Measurements from ENCODE around the gene COBLL1. TPM values are rescaled to one million over a fixed set of nuclear protein-coding genes. Genes with fewer than 3 reads are reported as not detected.

Gene COBLL1
- polyA plus RNA-seq, 1 donor (not counting 4 experiments of a cell fraction or from before 2014, with no cell fraction given), result 14.9 TPM

- no peaks in the 10 kb centered on the region for H3K4me1 ChIP-seq (ENCODE audit: control insufficient read depth, extremely low read depth, insufficient read depth, low read length)
- H2AFZ ChIP-seq (ENCODE audit: control insufficient read depth, low read length), result no peak overlapping the region
- no peaks in the 10 kb centered on the region for H3K79me2 ChIP-seq (ENCODE audit: control insufficient read depth, insufficient read depth, low read length)
- no peak for FAIRE-seq
- peaks cover 0 to 10% of the 10 kb centered on the region in 2 experiments for H3K36me3 ChIP-seq (ENCODE audit: control insufficient read depth in 2 of 2, extremely low read depth in 1 of 2, insufficient read depth in 2 of 2, low read length in 2 of 2)
- H3K27ac ChIP-seq (ENCODE audit: control insufficient read depth, insufficient read depth, low read length), result no peak overlapping the region
- dilution Hi-C loops (cut with MboI; ENCODE audit: extremely low pct_ligation_motif_present, low sequenced_read_pairs), result no loop called here
- TF ChIP-seq CTCF (optimal IDR thresholded peaks at IDR 0.05 in 1 of 3, IDR thresholded peaks at IDR 0.05 in 1 of 3, conservative IDR thresholded peaks at IDR 0.05 in 1 of 3; ENCODE audit: extremely low read depth in 1 of 3, insufficient read depth in 2 of 3, low read length in 3 of 3) (no peak), EZH2 (IDR thresholded peaks at IDR 0.05; ENCODE audit: low read length) (no peak)
- no peak overlapping the region for H3K4me3 ChIP-seq (ENCODE audit: control insufficient read depth in 2 of 3, extremely low read depth in 1 of 3, insufficient read depth in 2 of 3, low read depth in 1 of 3, low read length in 3 of 3)
- no peak for DNase-seq (ENCODE audit: low read depth, low spot score)
- H3K9ac ChIP-seq (ENCODE audit: control insufficient read depth, extremely low read depth, insufficient read depth, low read length), result no peak overlapping the region
- H3K9me3 ChIP-seq (ENCODE audit: control insufficient read depth, low read depth, low read length), result no peaks in the 10 kb centered on the region
- no peaks in the 10 kb centered on the region for H4K20me1 ChIP-seq (ENCODE audit: control insufficient read depth, extremely low read depth, insufficient read depth, low read length)
- H3K4me2 ChIP-seq (ENCODE audit: control insufficient read depth, extremely low read depth, insufficient read depth, low read depth, low read length), result no peak overlapping the region
- no peaks in the 10 kb centered on the region for H3K9me1 ChIP-seq (ENCODE audit: control insufficient read depth, extremely low read depth, insufficient read depth, low read length)
- H3K27me3 ChIP-seq (ENCODE audit: control insufficient read depth, extremely low read depth, insufficient read depth, low read length), result no peaks in the 10 kb centered on the region
These were observed 145.0 kb downstream of the COBLL1 start for GRCh38 chr2:164696634-164697033.

- TF ChIP-seq EZH2 (IDR thresholded peaks at IDR 0.05; ENCODE audit: low read length), result no peak
- no peak for TF ChIP-seq CTCF (optimal IDR thresholded peaks at IDR 0.05 in 1 of 3, IDR thresholded peaks at IDR 0.05 in 1 of 3, conservative IDR thresholded peaks at IDR 0.05 in 1 of 3; ENCODE audit: extremely low read depth in 1 of 3, insufficient read depth in 2 of 3, low read length in 3 of 3)
- H2AFZ ChIP-seq (ENCODE audit: control insufficient read depth, low read length), result no peak overlapping the region
- dilution Hi-C loops (cut with MboI; ENCODE audit: extremely low pct_ligation_motif_present, low sequenced_read_pairs), result no loop called here
- FAIRE-seq (no peak), DNase-seq (ENCODE audit: low read depth, low spot score) (no peak)
- no peak overlapping the region for H3K4me2 ChIP-seq (ENCODE audit: control insufficient read depth, extremely low read depth, insufficient read depth, low read depth, low read length)
- H3K9ac ChIP-seq (ENCODE audit: control insufficient read depth, extremely low read depth, insufficient read depth, low read length), result no peak overlapping the region
- no peaks in the 10 kb centered on the region for H3K79me2 ChIP-seq (ENCODE audit: control insufficient read depth, insufficient read depth, low read length)
- no peaks in the 10 kb centered on the region for H3K9me3 ChIP-seq (ENCODE audit: control insufficient read depth, low read depth, low read length)
- no peaks in the 10 kb centered on the region for H3K4me1 ChIP-seq (ENCODE audit: control insufficient read depth, extremely low read depth, insufficient read depth, low read length)
- H3K27me3 ChIP-seq (ENCODE audit: control insufficient read depth, extremely low read depth, insufficient read depth, low read length), result no peaks in the 10 kb centered on the region
- no peak overlapping the region for H3K4me3 ChIP-seq (ENCODE audit: control insufficient read depth in 2 of 3, extremely low read depth in 1 of 3, insufficient read depth in 2 of 3, low read depth in 1 of 3, low read length in 3 of 3)
- no peak overlapping the region for H3K27ac ChIP-seq (ENCODE audit: control insufficient read depth, insufficient read depth, low read length)
- H4K20me1 ChIP-seq (ENCODE audit: control insufficient read depth, extremely low read depth, insufficient read depth, low read length), result no peaks in the 10 kb centered on the region
- no peaks in the 10 kb centered on the region for H3K9me1 ChIP-seq (ENCODE audit: control insufficient read depth, extremely low read depth, insufficient read depth, low read length)
- H3K36me3 ChIP-seq (ENCODE audit: control insufficient read depth in 2 of 2, extremely low read depth in 1 of 2, insufficient read depth in 2 of 2, low read length in 2 of 2), result peaks cover 0 to 14% of the 10 kb centered on the region in 2 experiments
These were observed 147.3 kb downstream of the COBLL1 start for GRCh38 chr2:164694275-164694695.
